ENCODE measurements around the gene TEX48.

The TEX48 gene

DNA sequence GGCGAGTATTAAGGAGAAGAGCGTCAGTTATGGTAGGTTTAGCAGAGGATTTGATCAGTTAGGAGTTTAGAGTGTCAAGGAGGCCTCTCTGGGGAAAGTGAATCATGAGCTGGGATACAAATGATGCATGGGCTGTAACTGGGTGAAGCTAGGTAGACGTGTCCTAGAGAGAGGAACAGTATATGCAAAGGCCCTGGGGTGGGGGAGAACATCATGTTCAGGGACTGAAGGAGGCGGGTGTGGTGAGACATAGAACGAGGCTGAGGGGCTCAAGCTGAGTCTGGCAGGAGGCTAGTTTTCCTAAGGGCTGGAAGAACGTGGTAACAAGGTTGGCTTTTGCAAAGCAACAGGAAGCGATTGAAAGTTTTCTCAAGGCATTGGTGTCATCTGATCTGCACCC is 60.4 kb downstream of the TEX48 start:
- TF ChIP-seq, protein P1, sequence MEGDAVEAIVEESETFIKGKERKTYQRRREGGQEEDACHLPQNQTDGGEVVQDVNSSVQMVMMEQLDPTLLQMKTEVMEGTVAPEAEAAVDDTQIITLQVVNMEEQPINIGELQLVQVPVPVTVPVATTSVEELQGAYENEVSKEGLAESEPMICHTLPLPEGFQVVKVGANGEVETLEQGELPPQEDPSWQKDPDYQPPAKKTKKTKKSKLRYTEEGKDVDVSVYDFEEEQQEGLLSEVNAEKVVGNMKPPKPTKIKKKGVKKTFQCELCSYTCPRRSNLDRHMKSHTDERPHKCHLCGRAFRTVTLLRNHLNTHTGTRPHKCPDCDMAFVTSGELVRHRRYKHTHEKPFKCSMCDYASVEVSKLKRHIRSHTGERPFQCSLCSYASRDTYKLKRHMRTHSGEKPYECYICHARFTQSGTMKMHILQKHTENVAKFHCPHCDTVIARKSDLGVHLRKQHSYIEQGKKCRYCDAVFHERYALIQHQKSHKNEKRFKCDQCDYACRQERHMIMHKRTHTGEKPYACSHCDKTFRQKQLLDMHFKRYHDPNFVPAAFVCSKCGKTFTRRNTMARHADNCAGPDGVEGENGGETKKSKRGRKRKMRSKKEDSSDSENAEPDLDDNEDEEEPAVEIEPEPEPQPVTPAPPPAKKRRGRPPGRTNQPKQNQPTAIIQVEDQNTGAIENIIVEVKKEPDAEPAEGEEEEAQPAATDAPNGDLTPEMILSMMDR (IDR thresholded peaks at IDR 0.05; ENCODE audit: low read depth, low read length), result no peak
- DNase-seq (ENCODE audit: extremely low read depth, low read depth), result no peak

DNA sequence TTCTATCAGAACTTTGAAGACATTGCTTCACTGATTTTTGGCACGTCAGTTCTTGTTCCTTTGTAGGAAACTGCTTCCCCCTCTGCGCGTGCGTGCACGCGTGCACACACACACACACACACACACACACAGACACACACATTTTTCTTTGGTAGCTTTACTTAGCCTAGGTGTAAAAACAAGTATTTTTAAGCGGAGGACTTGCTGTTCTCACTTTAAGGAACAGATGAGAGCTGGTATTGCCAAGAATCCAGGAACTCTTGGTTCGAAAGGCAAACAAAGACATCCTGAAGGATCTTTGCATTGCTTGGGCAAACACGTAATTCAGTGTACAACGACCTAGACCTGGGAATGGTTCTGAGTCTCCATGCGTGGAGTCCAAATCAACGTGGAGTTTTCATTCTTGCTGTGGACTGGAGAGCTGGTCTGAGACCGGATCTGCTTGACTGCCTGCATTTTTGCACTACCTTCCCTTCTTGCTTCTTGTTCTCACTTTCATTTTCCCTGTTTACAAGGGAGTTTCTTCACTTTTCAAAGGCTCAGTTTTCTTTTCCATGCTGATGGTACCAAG is 62.7 kb downstream of the TEX48 start:
- DNase-seq (ENCODE audit: extremely low read depth, low read depth), result no peak
- TF ChIP-seq, protein P1 (IDR thresholded peaks at IDR 0.05; ENCODE audit: low read depth, low read length), result no peak

DNA sequence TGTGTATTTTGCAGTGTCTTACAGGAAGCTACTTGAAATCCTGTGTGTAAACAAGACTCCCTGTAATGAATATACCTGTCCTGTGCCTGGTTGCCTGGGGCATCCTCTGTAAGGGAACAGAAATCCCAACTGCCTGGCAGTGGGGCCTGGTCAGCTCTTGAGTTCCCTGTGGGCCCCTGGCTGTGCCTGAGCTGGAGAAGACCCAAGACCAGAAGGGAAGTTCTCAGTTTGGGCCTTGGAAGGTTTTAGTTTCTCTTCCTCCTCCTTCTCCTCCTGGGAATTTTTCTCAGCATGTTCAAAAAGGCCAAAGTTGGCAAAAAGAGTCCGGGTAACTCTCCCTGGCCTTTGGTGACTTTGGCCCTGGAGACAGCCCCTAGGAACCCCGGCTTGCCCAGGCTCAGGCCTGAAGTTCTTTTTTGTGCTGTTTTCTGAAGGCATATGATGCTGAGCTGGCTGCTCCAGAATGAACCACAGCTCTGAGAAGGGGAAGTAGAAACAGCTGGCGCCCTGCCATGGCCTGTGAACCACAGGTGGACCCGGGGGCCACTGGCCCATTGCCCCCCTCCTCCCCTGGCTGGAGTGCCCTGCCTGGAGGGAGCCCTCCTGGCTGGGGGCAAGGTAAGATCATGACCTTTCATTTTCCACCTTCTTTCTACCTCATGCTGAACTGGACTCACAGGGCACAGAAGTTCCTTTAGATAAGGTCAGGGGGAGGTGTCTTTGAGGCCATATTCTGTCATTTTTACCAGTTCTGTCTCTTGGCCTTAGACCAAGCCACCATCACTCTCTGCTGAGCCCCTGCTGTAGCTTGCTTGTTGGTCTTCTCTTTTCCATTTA is 65.1 kb downstream of the TEX48 start:
- no peak for DNase-seq (ENCODE audit: extremely low read depth, low read depth)
- TF ChIP-seq, protein P1 (IDR thresholded peaks at IDR 0.05; ENCODE audit: low read depth, low read length), result no peak

All from AG09319 (cell line).